ENCODE measurements around the gene ZSCAN22.

GRCh38 chr19:58355215-58355796 is 28.5 kb downstream of the ZSCAN22 start:
- TF ChIP-seq CTCF (IDR thresholded peaks at IDR 0.05) = no peak
- no peak for TF ChIP-seq POLR2A (IDR thresholded peaks at IDR 0.05)

All from vagina (tissue), 2 donors.